Activated T-helper 2 cell treated with anti-CD3 and anti-CD28 coated beads, Interferon-gamma antibody, Interleukin-2, Interleukin-4, amounts not matched to agents 10 μg/mL and 5 μg/mL and 100 μg/mL, durations not matched to agents 14 hours and 24 hours and 36 hours (primary cell): Measurements from ENCODE around the gene VKORC1. TPM values are rescaled to one million over a fixed set of nuclear protein-coding genes. Genes with fewer than 3 reads are reported as not detected.

Source experiments
- DNase-seq: peaks from one replicate; pipeline ENCODE4 v3.0.0; 2021; ENCODE audit warnings: low spot score
- H3K27ac Mint-ChIP-seq: one replicate; pipeline ENCODE4 v1.8.0; 2021; ENCODE audit warnings: mixed read lengths
- H3K27me3 Mint-ChIP-seq: one replicate; pipeline ENCODE4 v1.8.0; 2021; ENCODE audit warnings: low read depth, mixed read lengths
- H3K36me3 Mint-ChIP-seq: one replicate; pipeline ENCODE4 v1.8.0; 2021; ENCODE audit warnings: low read depth, mixed read lengths
- H3K4me1 Mint-ChIP-seq: one replicate; pipeline ENCODE4 v1.8.0; 2021; ENCODE audit warnings: low read depth, mixed read lengths
- H3K4me3 Mint-ChIP-seq: one replicate; pipeline ENCODE4 v1.8.0; 2021; ENCODE audit warnings: low read depth, mild to moderate bottlenecking, moderate library complexity, mixed read lengths
- H3K9me3 Mint-ChIP-seq: one replicate; pipeline ENCODE4 v1.8.0; 2021; ENCODE audit warnings: mixed read lengths
- intact Hi-C: fragments of 100-400 bp; cut with micrococcal nuclease; formaldehyde crosslinking; loops from one replicate; pipeline ENCODE4 v1.15.1; 2023
- total RNA-seq: library from RNA; stranded (reverse); gene quantifications from 2 replicates; pipeline ENCODE4 v1.2.3, GENCODE V29; 2022

VKORC1 gene
- total RNA-seq, 1 donor from 2014 or later: 54.5 TPM

DNA sequence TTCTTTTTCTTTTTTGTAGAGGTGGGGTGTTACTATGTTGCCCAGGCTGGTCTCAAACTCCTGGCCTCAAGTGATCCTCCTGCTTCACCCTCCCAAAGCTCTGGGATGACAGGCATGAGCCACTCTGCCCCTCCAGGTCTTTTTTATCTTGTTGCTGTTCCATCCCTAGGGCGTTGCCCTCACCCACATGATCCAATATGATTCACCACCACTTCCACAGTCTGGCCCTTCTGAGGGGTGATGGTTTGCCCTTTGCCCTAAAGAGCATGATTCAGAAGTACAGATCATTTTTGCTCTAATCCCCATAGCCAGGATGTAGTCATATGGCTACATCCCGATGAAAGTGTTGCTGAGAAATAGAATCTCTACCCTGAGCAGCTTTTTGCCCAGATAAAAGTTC, 42.5 kb downstream of the VKORC1 start:
- H3K4me3 Mint-ChIP-seq: no peak overlapping the region
- intact Hi-C loops: no loop called here
- no peak overlapping the region for H3K27ac Mint-ChIP-seq
- peaks cover 4% of the 10 kb centered on the region for H3K36me3 Mint-ChIP-seq
- no peak for DNase-seq
- no peaks in the 10 kb centered on the region for H3K27me3 Mint-ChIP-seq
- no peaks in the 10 kb centered on the region for H3K9me3 Mint-ChIP-seq
- peaks cover 9% of the 10 kb centered on the region for H3K4me1 Mint-ChIP-seq

DNA sequence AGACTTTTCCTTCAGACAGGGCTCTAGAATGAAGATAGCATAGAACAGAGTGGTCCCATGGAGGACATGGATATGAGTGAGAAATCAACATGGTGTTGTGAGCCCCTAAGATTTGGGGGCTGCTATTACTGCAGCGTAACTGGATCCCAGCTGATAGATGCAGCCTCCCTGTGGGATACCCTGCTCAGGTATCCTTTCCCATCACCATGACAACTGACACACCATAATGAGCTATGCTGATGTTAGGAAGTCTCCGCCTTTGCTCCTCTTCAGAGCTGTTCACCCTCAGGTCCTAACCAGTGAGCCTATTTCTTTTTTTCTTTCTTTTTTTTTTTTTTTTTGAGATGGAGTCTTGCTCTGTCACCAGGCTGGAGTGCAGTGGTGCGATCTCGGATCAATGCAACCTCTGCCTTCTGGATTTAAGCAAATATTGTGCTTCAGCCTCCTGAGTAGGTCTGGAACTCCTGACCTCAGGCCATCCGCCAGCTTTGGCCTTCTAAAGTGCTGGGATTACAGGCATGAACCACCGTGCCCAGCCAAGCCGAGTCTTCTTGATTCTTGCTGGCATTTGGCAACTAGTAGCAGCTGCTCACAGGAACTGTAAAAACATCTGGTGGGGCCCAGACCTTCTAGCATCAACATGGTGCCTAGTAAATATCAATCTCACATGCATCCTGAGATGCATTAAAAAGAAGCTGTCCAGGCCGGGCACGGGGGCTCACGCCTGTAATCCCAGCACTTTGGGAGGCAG, 44.1 kb downstream of the VKORC1 start:
- Mint-ChIP-seq H3K27me3 (no peaks in the 10 kb centered on the region), H3K4me3 (no peak overlapping the region), H3K27ac (no peak overlapping the region), H3K9me3 (no peaks in the 10 kb centered on the region), H3K4me1 (peaks cover 9% of the 10 kb centered on the region), H3K36me3 (no peaks in the 10 kb centered on the region)
- DNase-seq: no peak
- intact Hi-C loops: no loop called here

DNA sequence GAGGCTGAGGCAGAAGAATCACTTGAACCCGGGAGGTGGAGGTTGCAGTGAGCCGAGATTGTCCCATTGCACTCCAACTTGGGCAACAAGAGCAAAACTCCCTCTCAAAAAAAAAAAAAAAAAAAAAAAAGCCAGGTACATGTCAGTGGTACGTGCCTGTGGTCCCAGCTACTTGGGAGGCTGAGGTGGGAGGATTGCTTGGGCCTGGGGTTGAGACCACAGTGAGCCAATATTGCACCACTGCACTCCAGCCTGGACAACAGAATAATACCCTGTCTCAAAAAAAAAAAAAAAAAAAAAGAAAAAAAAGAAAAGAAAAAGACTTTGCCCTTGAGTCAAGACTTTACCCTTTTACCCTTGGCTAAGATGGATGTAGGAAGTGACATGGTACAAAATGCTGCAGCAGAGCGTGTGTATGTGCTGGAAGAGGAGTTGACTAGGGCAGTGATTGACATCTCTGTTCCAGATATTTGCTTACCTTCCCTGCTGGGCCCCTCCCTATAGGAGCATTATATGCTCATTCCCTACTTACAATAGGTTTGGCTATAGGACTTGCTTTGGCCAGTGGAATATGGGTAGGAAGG, 50.6 kb downstream of the VKORC1 start:
- Mint-ChIP-seq H3K27me3 (no peaks in the 10 kb centered on the region), H3K9me3 (no peaks in the 10 kb centered on the region), H3K4me1 (no peaks in the 10 kb centered on the region), H3K36me3 (peaks cover 12% of the 10 kb centered on the region), H3K4me3 (no peak overlapping the region), H3K27ac (no peak overlapping the region)
- DNase-seq: no peak
- intact Hi-C loops: no loop called here

DNA sequence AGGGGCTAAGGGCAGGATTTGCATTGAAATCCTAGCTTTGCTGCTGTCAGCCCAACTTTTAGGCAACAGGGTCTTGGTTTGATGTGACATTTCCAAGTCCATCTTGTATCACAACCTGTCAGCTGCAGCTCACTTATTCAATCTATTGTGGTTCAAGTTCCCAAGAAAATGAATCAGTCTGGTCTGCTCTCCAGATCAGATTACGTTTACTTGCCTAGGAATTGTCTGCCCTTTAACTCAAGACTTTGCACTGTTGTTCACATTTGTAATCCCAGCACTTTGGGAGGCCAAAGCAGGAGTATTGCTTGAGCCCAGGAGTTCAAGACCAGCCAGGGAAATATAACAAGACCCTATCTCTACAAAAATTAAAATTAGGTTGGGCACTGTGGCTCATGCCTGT, 51.2 kb downstream of the VKORC1 start:
- no peak overlapping the region for H3K4me3 Mint-ChIP-seq
- intact Hi-C loops: no loop called here
- no peak for DNase-seq
- no peaks in the 10 kb centered on the region for H3K27me3 Mint-ChIP-seq
- peaks cover 19% of the 10 kb centered on the region for H3K36me3 Mint-ChIP-seq
- no peak overlapping the region for H3K27ac Mint-ChIP-seq
- H3K9me3 Mint-ChIP-seq: no peaks in the 10 kb centered on the region
- no peaks in the 10 kb centered on the region for H3K4me1 Mint-ChIP-seq

DNA sequence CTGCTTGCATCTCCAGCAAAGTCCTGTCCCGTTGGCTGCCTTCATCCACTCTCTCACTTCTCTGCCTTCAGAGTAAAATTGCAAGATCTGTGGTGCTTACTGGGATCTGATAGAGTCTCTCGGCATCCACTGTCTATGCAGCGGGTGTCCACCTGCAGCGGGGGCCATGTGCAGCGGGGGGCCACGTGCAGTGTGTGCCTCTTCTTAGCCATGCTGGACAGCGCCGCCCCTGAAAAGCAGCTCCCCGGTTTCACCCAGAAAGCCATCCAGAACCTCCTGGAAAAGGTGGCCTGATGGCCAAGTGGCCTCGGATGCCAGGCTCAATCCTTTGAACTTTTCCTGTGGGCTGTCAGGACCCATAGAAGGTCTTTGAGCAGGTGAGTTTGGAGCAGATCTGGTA, 51.7 kb downstream of the VKORC1 start:
- no peak for DNase-seq
- intact Hi-C loops: no loop called here
- Mint-ChIP-seq H3K27me3 (no peaks in the 10 kb centered on the region), H3K4me3 (no peak overlapping the region), H3K27ac (no peak overlapping the region), H3K36me3 (peaks cover 21% of the 10 kb centered on the region), H3K9me3 (no peaks in the 10 kb centered on the region), H3K4me1 (no peaks in the 10 kb centered on the region)

Other genes with a start within 250 kb of the VKORC1 start
- gene BCL7C, start 200.7 kb downstream of the VKORC1 start, total RNA-seq: 26.8 and 27.1 TPM in 2 replicates
- gene CTF1, start 198.2 kb downstream of the VKORC1 start, total RNA-seq: 0.21 and 0.30 TPM in 2 replicates
- gene FBXL19, start 171.2 kb downstream of the VKORC1 start, total RNA-seq: 34.4 and 34.6 TPM in 2 replicates
- 14.2 and 17.4 TPM in 2 replicates for gene ORAI3, start 145.7 kb downstream of the VKORC1 start, total RNA-seq
- gene SETD1A, start 137.0 kb downstream of the VKORC1 start, total RNA-seq: 28.9 TPM in 2 replicates
- gene HSD3B7, start 109.6 kb downstream of the VKORC1 start, total RNA-seq: 2.9 and 3.3 TPM in 2 replicates
- gene STX1B, start 84.2 kb downstream of the VKORC1 start, total RNA-seq: 0.57 and 0.97 TPM in 2 replicates
- 48.2 and 51.8 TPM in 2 replicates for gene STX4, start 61.2 kb downstream of the VKORC1 start, total RNA-seq
- 12.7 and 13.2 TPM in 2 replicates for gene ZNF668, start 20.6 kb downstream of the VKORC1 start, total RNA-seq
- 24.4 and 24.5 TPM in 2 replicates for gene ZNF646, start 20.4 kb downstream of the VKORC1 start, total RNA-seq
- gene PRSS53, start 5.9 kb downstream of the VKORC1 start, total RNA-seq: 4.8 and 5.1 TPM in 2 replicates
- 47.5 and 50.0 TPM in 2 replicates for gene BCKDK, start 13.6 kb upstream of the VKORC1 start, total RNA-seq
- 60.5 and 61.2 TPM in 2 replicates for gene KAT8, start 22.9 kb upstream of the VKORC1 start, total RNA-seq
- not detected in 2 replicates for gene PRSS8, start 40.9 kb upstream of the VKORC1 start, total RNA-seq
- 0.07 and 0.14 TPM in 2 replicates for gene PRSS36, start 55.3 kb upstream of the VKORC1 start, total RNA-seq
- 874 and 904 TPM in 2 replicates for gene FUS, start 85.3 kb upstream of the VKORC1 start, total RNA-seq
- 15.1 and 15.3 TPM in 2 replicates for gene PYCARD, start 108.0 kb upstream of the VKORC1 start, total RNA-seq
- gene TRIM72, start 119.3 kb upstream of the VKORC1 start, total RNA-seq: 0.11 TPM in 1 of 2 replicates, not detected in the other
- gene PYDC1, start 122.3 kb upstream of the VKORC1 start, total RNA-seq: not detected in 2 replicates
- gene ITGAM, start 165.2 kb upstream of the VKORC1 start, total RNA-seq: 7.0 and 8.4 TPM in 2 replicates